Muscle of leg (tissue), 11 donors: ENCODE measurements around the gene PRR15L. TPM values are rescaled to one million over a fixed set of nuclear protein-coding genes. Genes with fewer than 3 reads are reported as not detected.

Experiments
- DNase-seq: peaks from one replicate; pipeline ENCODE4 v3.0.0; 2013
- H3K27ac ChIP-seq: one replicate; pipeline ENCODE4 v1.5.1; 2013; ENCODE audit warnings: mild to moderate bottlenecking, low read length, control low read depth
- H3K27me3 ChIP-seq: one replicate; pipeline ENCODE4 v1.6.1; 2013; ENCODE audit warnings: low read length; ENCODE audit not compliant: control insufficient read depth, insufficient read depth
- H3K36me3 ChIP-seq: one replicate; pipeline ENCODE4 v1.6.1; 2013; ENCODE audit warnings: low read length; ENCODE audit not compliant: control insufficient read depth, insufficient read depth
- H3K4me1 ChIP-seq: one replicate; pipeline ENCODE4 v1.6.1; 2013; ENCODE audit warnings: low read length; ENCODE audit not compliant: control insufficient read depth, insufficient read depth
- H3K4me3 ChIP-seq: one replicate; pipeline ENCODE4 v1.5.1; 2013; ENCODE audit warnings: low read length, control low read depth
- H3K9me3 ChIP-seq: replicated peaks from 2 replicates; pipeline ENCODE4 v1.6.1; 2013; ENCODE audit warnings: low read depth, low read length; ENCODE audit not compliant: control insufficient read depth
- WGBS: methylation state at CpG from one replicate; pipeline ENCODE4 v1.1.5; 2013; ENCODE audit warnings: missing lambda C conversion rate; ENCODE audit not compliant: insufficient coverage; 5-methylcytosine and 5-hydroxymethylcytosine counted together
- polyA plus RNA-seq, 8 donors: library from polyadenylated mRNA; unstranded; fragments of 120-200 nt; gene quantifications; one replicate each; pipeline versions ENCODE4 v1.2.1 to v1.2.3, GENCODE V29; 2013; ENCODE audit warnings: inconsistent platforms in 1 of 8, low replicate concordance in 1 of 8; ENCODE audit not compliant: insufficient read length in 8 of 8, insufficient read depth in 1 of 8
- total RNA-seq: library from RNA; stranded (reverse); fragments of 120-200 nt; gene quantifications from one replicate; pipeline ENCODE4 v1.2.4, GENCODE V29; 2013

Gene PRR15L
- total and polyA plus RNA-seq, 9 donors = 0.11 to 10.7 (median 0.21) TPM; not detected in 3

- no CpG with 5 or more reads among the region's 7 CpGs for WGBS
- Histone ChIP-seq H3K4me1 (peaks cover 19% of the 10 kb centered on the region), H3K27ac (no peak overlapping the region)
Measured at GRCh38 chr17:47998044-47998443, 40.4 kb upstream of the PRR15L start.

GRCh38 chr17:47997586-47997985 is 39.9 kb upstream of the PRR15L start:
- H3K9me3 ChIP-seq = no peaks in the 10 kb centered on the region
- no peaks in the 10 kb centered on the region for H3K36me3 ChIP-seq
- H3K4me1 ChIP-seq = peaks cover 15% of the 10 kb centered on the region
- 80% methylated on average over 1 of the region's 7 CpGs for WGBS
- peaks cover 2% of the 10 kb centered on the region for H3K27me3 ChIP-seq
- H3K27ac ChIP-seq = no peak overlapping the region
- no peak overlapping the region for H3K4me3 ChIP-seq
- no peak for DNase-seq

More at GRCh38 chr17:47998044-47998443, 40.4 kb upstream of the PRR15L start:
- Histone ChIP-seq H3K27me3 (peaks cover 2% of the 10 kb centered on the region), H3K4me3 (no peak overlapping the region), H3K9me3 (no peaks in the 10 kb centered on the region), H3K36me3 (no peaks in the 10 kb centered on the region)
- DNase-seq = no peak

- Histone ChIP-seq H3K36me3 (no peaks in the 10 kb centered on the region), H3K4me1 (peaks cover 12% of the 10 kb centered on the region), H3K27me3 (peaks cover 2% of the 10 kb centered on the region), H3K4me3 (no peak overlapping the region), H3K27ac (no peak overlapping the region), H3K9me3 (no peaks in the 10 kb centered on the region)
- 58% methylated on average over 3 of the region's 9 CpGs for WGBS
- DNase-seq = no peak
Measured at GRCh38 chr17:47996201-47996600, 38.5 kb upstream of the PRR15L start.

GRCh38 chr17:47995241-47995935 is 37.7 kb upstream of the PRR15L start:
- H3K27me3 ChIP-seq = peaks cover 2% of the 10 kb centered on the region
- H3K27ac ChIP-seq = no peak overlapping the region
- no peak for DNase-seq
- 35% methylated on average over 9 of the region's 13 CpGs for WGBS
- H3K4me1 ChIP-seq = peaks cover 20% of the 10 kb centered on the region
- no peak overlapping the region for H3K4me3 ChIP-seq
- H3K36me3 ChIP-seq = no peaks in the 10 kb centered on the region
- H3K9me3 ChIP-seq = no peaks in the 10 kb centered on the region

GRCh38 chr17:47994724-47995123 is 37.0 kb upstream of the PRR15L start:
- peaks cover 2% of the 10 kb centered on the region for H3K27me3 ChIP-seq
- no peak overlapping the region for H3K27ac ChIP-seq
- peaks cover 20% of the 10 kb centered on the region for H3K4me1 ChIP-seq
- no peak for DNase-seq
- no peaks in the 10 kb centered on the region for H3K9me3 ChIP-seq
- H3K36me3 ChIP-seq = no peaks in the 10 kb centered on the region
- H3K4me3 ChIP-seq = no peak overlapping the region
- 73% methylated on average over 4 of the region's 4 CpGs for WGBS

GRCh38 chr17:47993964-47994363 is 36.3 kb upstream of the PRR15L start:
- Histone ChIP-seq H3K27me3 (peaks cover 2% of the 10 kb centered on the region), H3K4me3 (no peak overlapping the region), H3K27ac (no peak overlapping the region), H3K4me1 (peaks cover 20% of the 10 kb centered on the region), H3K9me3 (no peaks in the 10 kb centered on the region), H3K36me3 (no peaks in the 10 kb centered on the region)
- 62% methylated on average over 3 of the region's 5 CpGs for WGBS
- DNase-seq = no peak

GRCh38 chr17:47993031-47993564 is 35.4 kb upstream of the PRR15L start:
- no CpG with 5 or more reads among the region's 9 CpGs for WGBS
- Histone ChIP-seq H3K9me3 (no peaks in the 10 kb centered on the region), H3K27me3 (peaks cover 2% of the 10 kb centered on the region)

GRCh38 chr17:47992216-47992615 is 34.5 kb upstream of the PRR15L start:
- no peak overlapping the region for H3K4me3 ChIP-seq
- no peaks in the 10 kb centered on the region for H3K36me3 ChIP-seq
- H3K27me3 ChIP-seq = peaks cover 2% of the 10 kb centered on the region
- H3K9me3 ChIP-seq = no peaks in the 10 kb centered on the region
- H3K27ac ChIP-seq = no peak overlapping the region
- peaks cover 29% of the 10 kb centered on the region for H3K4me1 ChIP-seq
- no peak for DNase-seq
- WGBS = 66% methylated on average over 2 of the region's 4 CpGs

More at GRCh38 chr17:47993031-47993564, 35.4 kb upstream of the PRR15L start:
- Histone ChIP-seq H3K27ac (no peak overlapping the region), H3K4me1 (peaks cover 23% of the 10 kb centered on the region), H3K4me3 (no peak overlapping the region), H3K36me3 (no peaks in the 10 kb centered on the region)
- DNase-seq = no peak

GRCh38 chr17:47990962-47991731 is 33.5 kb upstream of the PRR15L start:
- Histone ChIP-seq H3K27ac (no peak overlapping the region), H3K4me3 (no peak overlapping the region), H3K4me1 (peaks cover 33% of the 10 kb centered on the region), H3K36me3 (no peaks in the 10 kb centered on the region), H3K9me3 (no peaks in the 10 kb centered on the region), H3K27me3 (no peaks in the 10 kb centered on the region)
- WGBS = 36% methylated on average over 10 of the region's 14 CpGs
- no peak for DNase-seq

- Histone ChIP-seq H3K27me3 (no peaks in the 10 kb centered on the region), H3K4me3 (no peak overlapping the region), H3K36me3 (no peaks in the 10 kb centered on the region), H3K4me1 (peaks cover 29% of the 10 kb centered on the region), H3K9me3 (no peaks in the 10 kb centered on the region), H3K27ac (no peak overlapping the region)
- DNase-seq = no peak
- no CpG with 5 or more reads among the region's 1 CpG for WGBS
Measured at GRCh38 chr17:47989700-47990099, 32.0 kb upstream of the PRR15L start.
